SK-N-SH treated with all-trans-retinoic acid at 6 μM for 48 hours (cell line): ENCODE measurements around the gene OR6J1.

Experiments used
- ATAC-seq: fragments of 200-7000 bp; cut with Tn5 transposase; 3 replicates; pipeline ENCODE4 v1.9.1; 2020; ENCODE audit warnings: mild to moderate bottlenecking, moderate library complexity
- ARNTL ChIP-seq: fragments of 450-650 bp; formaldehyde crosslinking; IDR thresholded peaks from 2 replicates; pipeline ENCODE4 v1.5.0; 2020; ENCODE audit warnings: low read depth, mild to moderate bottlenecking, moderate library complexity, borderline replicate concordance
- BACH2 ChIP-seq: fragments of 250-450 bp; sonication (Bioruptor Pico); IDR thresholded peaks from 2 replicates; pipeline ENCODE4 v1.9.0; 2021; ENCODE audit warnings: mild to moderate bottlenecking, borderline replicate concordance
- CSDC2 ChIP-seq: fragments of 250-450 bp; sonication (Bioruptor Pico); IDR thresholded peaks from 2 replicates; pipeline ENCODE4 v1.5.0; 2020; ENCODE audit warnings: mild to moderate bottlenecking, moderate library complexity
- CSRNP3 ChIP-seq: fragments of 250-450 bp; sonication (Bioruptor Pico); IDR thresholded peaks from 2 replicates; pipeline ENCODE4 v1.5.1; 2021; ENCODE audit warnings: mild to moderate bottlenecking, moderate library complexity
- GLIS3 ChIP-seq: fragments of 250-450 bp; sonication (Bioruptor Pico); IDR thresholded peaks from 2 replicates; pipeline ENCODE4 v1.5.0; 2020; ENCODE audit warnings: mild to moderate bottlenecking, moderate library complexity
- ISL1 ChIP-seq: fragments of 250-450 bp; sonication (Bioruptor Pico); IDR thresholded peaks from 2 replicates; pipeline ENCODE4 v2.1.2; 2022; ENCODE audit warnings: mild to moderate bottlenecking, moderate library complexity
- OSR1 ChIP-seq: fragments of 250-450 bp; sonication (Bioruptor Pico); IDR thresholded peaks from 2 replicates; pipeline ENCODE4 v1.8.0; 2022; ENCODE audit warnings: moderate library complexity, mild to moderate bottlenecking, inconsistent platforms
- PATZ1 ChIP-seq: fragments of 250-450 bp; sonication (Bioruptor Pico); IDR thresholded peaks from 2 replicates; pipeline ENCODE4 v1.8.0; 2020; ENCODE audit warnings: mild to moderate bottlenecking, moderate library complexity, borderline replicate concordance
- POU6F1 ChIP-seq: fragments of 250-450 bp; sonication (Bioruptor Pico); IDR thresholded peaks from 2 replicates; pipeline ENCODE4 v1.8.0; 2021; ENCODE audit warnings: low read depth, mild to moderate bottlenecking, moderate library complexity, borderline replicate concordance
- PPARA ChIP-seq: fragments of 250-450 bp; sonication (Bioruptor Pico); IDR thresholded peaks from 2 replicates; pipeline ENCODE4 v1.5.0; 2020; ENCODE audit warnings: mild to moderate bottlenecking, borderline replicate concordance
- RARB ChIP-seq: fragments of 250-450 bp; sonication (Bioruptor Pico); IDR thresholded peaks from 2 replicates; pipeline ENCODE4 v1.8.0; 2021; ENCODE audit warnings: mild to moderate bottlenecking, moderate library complexity
- SNAI2 ChIP-seq: fragments of 250-450 bp; sonication (Bioruptor Pico); IDR thresholded peaks from 2 replicates; pipeline ENCODE4 v1.5.0; 2020; ENCODE audit warnings: mild to moderate bottlenecking, moderate library complexity
- TCF4 ChIP-seq: fragments of 250-450 bp; sonication (Bioruptor Pico); IDR thresholded peaks from 2 replicates; pipeline ENCODE4 v1.8.0; 2021; ENCODE audit warnings: mild to moderate bottlenecking, moderate library complexity, borderline replicate concordance
- TSHZ2 ChIP-seq: fragments of 250-450 bp; sonication (Bioruptor Pico); IDR thresholded peaks from 2 replicates; pipeline ENCODE4 v1.5.0; 2020; ENCODE audit warnings: mild to moderate bottlenecking, moderate library complexity
- ZC3H10 ChIP-seq: fragments of 250-450 bp; sonication (Bioruptor Pico); IDR thresholded peaks from 2 replicates; pipeline ENCODE4 v1.5.1; 2021; ENCODE audit warnings: mild to moderate bottlenecking, moderate library complexity
- ZFP3 ChIP-seq: fragments of 250-450 bp; sonication (Bioruptor Pico); IDR thresholded peaks from 2 replicates; pipeline ENCODE4 v1.5.0; 2020; ENCODE audit warnings: mild to moderate bottlenecking, moderate library complexity
- ZNF70 ChIP-seq: fragments of 450-650 bp; formaldehyde crosslinking; IDR thresholded peaks from 2 replicates; pipeline ENCODE4 v1.5.0; 2020; ENCODE audit warnings: mild to moderate bottlenecking, moderate library complexity
- ZNF8 ChIP-seq: fragments of 450-650 bp; formaldehyde crosslinking; IDR thresholded peaks from 2 replicates; pipeline ENCODE4 v1.5.0; 2020; ENCODE audit warnings: mild to moderate bottlenecking, moderate library complexity

Gene OR6J1

GRCh38 chr14:22630066-22630465 is 14.1 kb downstream of the OR6J1 start:
- no peak for ATAC-seq
- no peak for TF ChIP-seq ARNTL (CRISPR knock-in tag)
- no peak for TF ChIP-seq CSDC2 (CRISPR knock-in tag)
- no peak for TF ChIP-seq ZNF8 (CRISPR knock-in tag)

GRCh38 chr14:22629361-22629760 is 14.8 kb downstream of the OR6J1 start:
- no peak for TF ChIP-seq OSR1 (CRISPR knock-in tag)
- no peak for TF ChIP-seq ISL1 (CRISPR knock-in tag)
- no peak for TF ChIP-seq TCF4 (CRISPR knock-in tag)
- no peak for TF ChIP-seq SNAI2 (CRISPR knock-in tag)
- no peak for TF ChIP-seq CSDC2 (CRISPR knock-in tag)
- TF ChIP-seq POU6F1 (CRISPR knock-in tag) = no peak
- TF ChIP-seq ZNF8 (CRISPR knock-in tag) = no peak
- no peak for TF ChIP-seq RARB (CRISPR knock-in tag)
- no peak for TF ChIP-seq ZFP3 (CRISPR knock-in tag)
- no peak for TF ChIP-seq PATZ1
- no peak for TF ChIP-seq GLIS3 (CRISPR knock-in tag)
- no peak for TF ChIP-seq TSHZ2 (CRISPR knock-in tag)
- no peak for TF ChIP-seq BACH2
- TF ChIP-seq, all 23 proteins: peak for 0
- ATAC-seq = no peak

GRCh38 chr14:22627506-22628263 is 16.5 kb downstream of the OR6J1 start:
- TF ChIP-seq RARB (CRISPR knock-in tag) (no peak), CSRNP3 (CRISPR knock-in tag) (no peak), ZNF8 (CRISPR knock-in tag) (no peak), PPARA (CRISPR knock-in tag) (no peak), PATZ1 (no peak), POU6F1 (CRISPR knock-in tag) (no peak), ZNF70 (CRISPR knock-in tag) (no peak), SNAI2 (CRISPR knock-in tag) (no peak), ZC3H10 (CRISPR knock-in tag) (no peak)

More at GRCh38 chr14:22627506-22628263, 16.5 kb downstream of the OR6J1 start:
- ATAC-seq = no peak
